ENCODE data around the gene CPAMD8.
"Not testable (repeated sequence)": the region's sequence is repeated elsewhere in the genome, so short reads cannot be mapped to it uniquely, and the experiment has no call there.

Gene CPAMD8

DNA sequence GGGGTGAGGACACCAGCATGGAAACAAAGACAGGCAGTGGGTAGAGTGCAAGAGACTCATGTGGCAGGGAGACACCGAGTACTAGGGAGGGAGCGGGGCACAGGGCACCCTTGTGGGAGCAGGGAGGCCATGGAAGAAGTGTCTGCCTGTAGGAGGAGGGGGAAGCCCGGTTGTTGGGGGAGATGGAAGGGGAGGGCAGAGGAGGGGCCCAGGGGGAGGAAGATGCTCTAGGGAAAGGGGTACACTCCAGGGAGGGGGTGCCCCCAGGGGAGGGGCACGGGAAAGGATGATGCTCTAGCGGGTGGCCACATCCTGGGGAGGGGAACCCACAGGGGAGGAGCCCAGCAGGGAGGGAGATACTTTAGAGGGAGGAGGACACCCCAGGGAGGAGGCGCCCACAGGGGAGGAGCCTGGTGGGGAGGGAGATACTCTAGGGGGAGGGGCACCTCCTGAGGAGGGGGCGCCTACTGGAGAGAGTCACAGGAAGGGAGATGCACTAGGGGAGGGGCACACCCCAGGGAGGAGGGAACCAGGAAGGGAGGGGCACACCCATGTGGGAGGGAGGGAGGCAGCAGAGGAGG lies 24.9 kb downstream of the CPAMD8 start:
- no peak for DNase-seq (ENCODE audit: low read depth, low spot score)
- Histone ChIP-seq H3K27me3 (ENCODE audit: insufficient read depth, insufficient read length) (no peaks in the 10 kb centered on the region), H3K4me1 (ENCODE audit: insufficient read depth, insufficient read length) (peaks cover 3% of the 10 kb centered on the region), H3K9me3 (ENCODE audit: insufficient read depth, low read length) (peaks cover 7% of the 10 kb centered on the region; the same call in 1 of the 2 replicates), H3K4me3 (ENCODE audit: insufficient read length, low read depth) (no peak overlapping the region), H3K9ac (ENCODE audit: insufficient read length, low read depth) (no peak overlapping the region), H3K36me3 (ENCODE audit: insufficient read depth, insufficient read length, low read length) (no peaks in the 10 kb centered on the region)
- no peak for TF ChIP-seq YY1 (IDR thresholded peaks at IDR 0.05; ENCODE audit: insufficient read depth, insufficient read length)
- no peak for TF ChIP-seq ZNF274 (IDR thresholded peaks at IDR 0.05; ENCODE audit: low read depth, low read length)
- TF ChIP-seq SUZ12 (IDR thresholded peaks at IDR 0.05; ENCODE audit: extremely low read depth, insufficient read depth, insufficient read length), result no peak

DNA sequence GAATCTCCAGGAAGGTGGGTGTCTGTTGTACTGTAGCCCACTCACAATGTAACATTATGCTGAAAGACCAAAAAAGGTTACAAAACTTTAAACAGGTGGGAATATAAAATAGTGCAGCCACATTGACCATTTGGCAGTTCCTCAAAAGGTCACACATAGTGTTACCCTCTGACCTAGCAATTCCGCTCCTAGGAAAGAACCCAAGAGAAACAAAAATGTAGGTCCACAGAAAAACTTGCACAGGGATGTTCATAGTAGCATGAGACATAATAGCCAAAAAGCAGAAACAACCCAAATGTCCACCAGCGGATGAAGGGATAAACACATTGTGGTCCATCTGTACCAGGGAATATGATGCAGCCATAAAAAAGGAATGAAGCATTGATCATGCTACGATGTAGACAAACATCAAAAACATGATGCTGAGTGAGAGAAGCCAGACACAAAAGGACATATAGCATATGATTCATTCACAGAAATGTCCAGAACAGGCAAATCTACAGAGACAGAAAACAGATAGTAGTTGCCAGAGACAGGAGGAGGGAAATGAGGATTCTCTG lies 27.9 kb downstream of the CPAMD8 start:
- no peaks in the 10 kb centered on the region for H3K36me3 ChIP-seq (ENCODE audit: insufficient read depth, insufficient read length, low read length)
- no peak for DNase-seq (ENCODE audit: low read depth, low spot score)
- peaks cover 17% of the 10 kb centered on the region; the same call in 1 of the 2 replicates for H3K9me3 ChIP-seq (ENCODE audit: insufficient read depth, low read length)
- H3K4me1 ChIP-seq (ENCODE audit: insufficient read depth, insufficient read length), result peaks cover 3% of the 10 kb centered on the region
- no peak overlapping the region for H3K4me3 ChIP-seq (ENCODE audit: insufficient read length, low read depth)
- H3K27me3 ChIP-seq (ENCODE audit: insufficient read depth, insufficient read length), result no peaks in the 10 kb centered on the region
- no peak overlapping the region for H3K9ac ChIP-seq (ENCODE audit: insufficient read length, low read depth)
- TF ChIP-seq ZNF274 (IDR thresholded peaks at IDR 0.05; ENCODE audit: low read depth, low read length), result no peak
- TF ChIP-seq YY1 (IDR thresholded peaks at IDR 0.05; ENCODE audit: insufficient read depth, insufficient read length), result no peak
- no peak for TF ChIP-seq SUZ12 (IDR thresholded peaks at IDR 0.05; ENCODE audit: extremely low read depth, insufficient read depth, insufficient read length)

DNA sequence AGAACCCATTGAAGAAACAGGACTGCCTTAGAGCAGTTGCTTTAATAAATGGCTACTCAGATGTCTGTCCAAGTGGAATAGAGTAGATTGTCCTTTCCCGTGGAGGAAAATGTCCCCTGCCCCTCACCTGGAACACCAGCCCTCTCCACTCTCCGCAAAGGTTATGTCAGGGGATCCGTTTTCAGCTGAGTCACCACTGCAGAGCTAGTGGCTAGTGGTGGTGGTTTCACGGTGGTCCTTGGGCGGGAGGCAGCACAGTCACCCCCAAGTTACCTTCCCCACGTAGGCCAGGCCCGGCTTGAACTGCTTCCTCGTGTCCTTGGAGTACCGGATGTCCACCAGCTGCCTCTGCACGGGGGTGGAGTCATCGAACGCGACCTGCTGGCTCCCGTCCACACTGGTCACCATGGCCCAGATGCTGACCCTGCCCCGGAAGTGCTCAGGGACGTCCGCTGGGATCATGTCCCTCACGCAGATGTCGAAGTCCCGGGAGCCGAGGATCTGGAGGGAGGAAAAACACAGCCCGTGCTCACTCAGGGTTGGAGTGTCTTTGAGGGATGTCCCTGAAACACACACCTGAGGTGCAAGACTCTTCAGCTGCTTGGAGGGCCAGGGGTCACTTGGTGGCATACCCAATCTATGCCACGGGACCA lies 29.6 kb downstream of the CPAMD8 start:
- not testable (repeated sequence) for H3K36me3 ChIP-seq (ENCODE audit: insufficient read depth, insufficient read length, low read length)

GRCh38 chr19:16988661-16989060 lies 37.9 kb downstream of the CPAMD8 start:
- peaks cover 18% of the 10 kb centered on the region for H3K9me3 ChIP-seq (ENCODE audit: insufficient read depth, low read length)
- H3K9ac ChIP-seq (ENCODE audit: insufficient read length, low read depth), result no peak overlapping the region
- no peak overlapping the region for H3K4me3 ChIP-seq (ENCODE audit: insufficient read length, low read depth)
- H3K27me3 ChIP-seq (ENCODE audit: insufficient read depth, insufficient read length), result no peaks in the 10 kb centered on the region
- no peak for DNase-seq (ENCODE audit: low read depth, low spot score)
- no peaks in the 10 kb centered on the region for H3K4me1 ChIP-seq (ENCODE audit: insufficient read depth, insufficient read length)
- no peak for TF ChIP-seq ZNF274 (IDR thresholded peaks at IDR 0.05; ENCODE audit: low read depth, low read length)
- no peak for TF ChIP-seq YY1 (IDR thresholded peaks at IDR 0.05; ENCODE audit: insufficient read depth, insufficient read length)
- peaks cover 13% of the 10 kb centered on the region for H3K36me3 ChIP-seq (ENCODE audit: insufficient read depth, insufficient read length, low read length)

More for the DNA sequence above, 29.6 kb downstream of the CPAMD8 start:
- peaks cover 24% of the 10 kb centered on the region; the same call in 1 of the 2 replicates for H3K9me3 ChIP-seq (ENCODE audit: insufficient read depth, low read length)
- H3K4me1 ChIP-seq (ENCODE audit: insufficient read depth, insufficient read length); H3K27me3 ChIP-seq (ENCODE audit: insufficient read depth, insufficient read length); DNase-seq (ENCODE audit: low read depth, low spot score); H3K4me3 ChIP-seq (ENCODE audit: insufficient read length, low read depth); H3K9ac ChIP-seq (ENCODE audit: insufficient read length, low read depth): not testable (repeated sequence)

DNA sequence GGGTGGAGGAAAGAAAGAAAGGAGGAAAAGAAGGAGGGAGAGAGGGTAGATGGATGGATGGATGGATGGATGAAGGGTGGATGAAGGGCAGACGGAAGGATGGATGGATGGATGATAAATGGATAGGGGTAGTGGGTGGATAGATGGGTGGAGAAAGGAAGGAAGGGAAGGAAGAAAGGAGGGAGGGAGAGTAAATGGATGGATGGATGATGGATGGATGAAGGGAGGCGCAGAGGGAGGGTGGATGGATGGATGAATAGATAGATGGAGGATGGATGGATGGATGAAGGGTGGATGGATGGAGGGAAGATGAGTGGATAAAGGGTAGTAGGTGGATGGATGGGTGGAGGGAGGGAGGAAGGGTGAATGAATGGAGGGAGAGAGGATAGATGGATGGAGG lies 41.2 kb downstream of the CPAMD8 start:
- Histone ChIP-seq H3K9ac (ENCODE audit: insufficient read length, low read depth) (no peak overlapping the region), H3K9me3 (ENCODE audit: insufficient read depth, low read length) (peaks cover 16% of the 10 kb centered on the region), H3K27me3 (ENCODE audit: insufficient read depth, insufficient read length) (no peaks in the 10 kb centered on the region), H3K4me1 (ENCODE audit: insufficient read depth, insufficient read length) (no peaks in the 10 kb centered on the region), H3K36me3 (ENCODE audit: insufficient read depth, insufficient read length, low read length) (no peaks in the 10 kb centered on the region), H3K4me3 (ENCODE audit: insufficient read length, low read depth) (no peak overlapping the region)
- no peak for DNase-seq (ENCODE audit: low read depth, low spot score)
- TF ChIP-seq ZNF274 (IDR thresholded peaks at IDR 0.05; ENCODE audit: low read depth, low read length), result no peak

- not testable (repeated sequence) for DNase-seq (ENCODE audit: low read depth, low spot score); H3K4me3 ChIP-seq (ENCODE audit: insufficient read length, low read depth); H3K27me3 ChIP-seq (ENCODE audit: insufficient read depth, insufficient read length); H3K9ac ChIP-seq (ENCODE audit: insufficient read length, low read depth); H3K4me1 ChIP-seq (ENCODE audit: insufficient read depth, insufficient read length); H3K36me3 ChIP-seq (ENCODE audit: insufficient read depth, insufficient read length, low read length)
- H3K9me3 ChIP-seq (ENCODE audit: insufficient read depth, low read length), result peaks cover 16% of the 10 kb centered on the region
Observed at GRCh38 chr19:16982586-16982985, 44.0 kb downstream of the CPAMD8 start.

- TF ChIP-seq YY1 (IDR thresholded peaks at IDR 0.05; ENCODE audit: insufficient read depth, insufficient read length), result no peak
- TF ChIP-seq ZNF274 (IDR thresholded peaks at IDR 0.05; ENCODE audit: low read depth, low read length), result no peak
- no peak for TF ChIP-seq SUZ12 (IDR thresholded peaks at IDR 0.05; ENCODE audit: extremely low read depth, insufficient read depth, insufficient read length)
- H3K4me1 ChIP-seq (ENCODE audit: insufficient read depth, insufficient read length), result no peaks in the 10 kb centered on the region
- peaks cover 9% of the 10 kb centered on the region; the same call in 1 of the 2 replicates for H3K9me3 ChIP-seq (ENCODE audit: insufficient read depth, low read length)
- DNase-seq (ENCODE audit: low read depth, low spot score), result no peak
- no peaks in the 10 kb centered on the region for H3K36me3 ChIP-seq (ENCODE audit: insufficient read depth, insufficient read length, low read length)
- H3K9ac ChIP-seq (ENCODE audit: insufficient read length, low read depth), result no peak overlapping the region
- H3K27me3 ChIP-seq (ENCODE audit: insufficient read depth, insufficient read length), result no peaks in the 10 kb centered on the region
- H3K4me3 ChIP-seq (ENCODE audit: insufficient read length, low read depth), result no peak overlapping the region
Observed at GRCh38 chr19:16978839-16979802, 47.5 kb downstream of the CPAMD8 start.
